ENCODE results near the gene IQUB. TPM values are rescaled to one million over a fixed set of nuclear protein-coding genes. Genes with fewer than 3 reads are reported as not detected.

Gene IQUB
- total and polyA plus RNA-seq, 2 donors (not counting 3 experiments of a cell fraction or from before 2014, with no cell fraction given) = 0.01 TPM; not detected in 1

- Histone ChIP-seq H2AFZ (ENCODE audit: low read depth, low read length) (no peak overlapping the region), H3K9ac (replicated peaks; ENCODE audit: extremely low read depth, insufficient read depth, low read length) (no peak overlapping the region), H3K4me2 (ENCODE audit: insufficient read depth, low read length) (no peak overlapping the region), H3K9me3 (replicated peaks; ENCODE audit: control insufficient read depth, insufficient read depth, low read length) (no peaks in the 10 kb centered on the region), H3K36me3 (ENCODE audit: control insufficient read depth in 2 of 2, extremely low read depth in 1 of 2, insufficient read depth in 2 of 2, low read length in 2 of 2) (no peaks in the 10 kb centered on the region), H4K20me1 (replicated peaks; ENCODE audit: control insufficient read depth, extremely low read depth, insufficient read depth, low read length) (no peaks in the 10 kb centered on the region), H3K27me3 (ENCODE audit: control insufficient read depth in 2 of 2, insufficient read depth in 2 of 2, low read length in 2 of 2) (peaks cover 0 to 10% of the 10 kb centered on the region in 2 experiments), H3K79me2 (ENCODE audit: control insufficient read depth, insufficient read depth, low read length) (no peaks in the 10 kb centered on the region), H3K4me3 (replicated peaks in 1 of 3; ENCODE audit: insufficient read depth in 1 of 3, low read depth in 1 of 3, low read length in 3 of 3) (no peak overlapping the region), H3K9me1 (replicated peaks; ENCODE audit: control insufficient read depth, extremely low read depth, insufficient read depth, low read length) (no peaks in the 10 kb centered on the region), H3K4me1 (ENCODE audit: control insufficient read depth, extremely low read depth, insufficient read depth, low read length) (no peaks in the 10 kb centered on the region), H3K27ac (ENCODE audit: insufficient read depth, low read depth, low read length) (no peak overlapping the region)
- intact Hi-C loops (cut with micrococcal nuclease) (no loop called here), dilution Hi-C loops (cut with MboI; ENCODE audit: extremely low pct_ligation_motif_present, low sequenced_read_pairs) (no loop called here)
- POLR2A ChIA-PET = no interaction called here
- FAIRE-seq = no peak
- CTCF ChIA-PET = interaction anchor here (1.3 to 1.5 kb wide), 2 partner anchors 8 to 9 kb away, joined by 4 to 8 read pairs; no protein-coding TSS in a partner anchor
- BruUV-seq (replicated peaks) = no TSS peak
- no peak for DNase-seq (ENCODE audit: low read depth, low spot score)
- no peak for TF ChIP-seq POLR2AphosphoS5 (IDR thresholded peaks at IDR 0.05; ENCODE audit: insufficient read depth, low read depth, low read length)
- TF ChIP-seq JUN (IDR thresholded peaks at IDR 0.05; ENCODE audit: borderline replicate concordance, insufficient read depth, insufficient read length, low read depth) = no peak
- no peak for TF ChIP-seq POLR2A (IDR thresholded peaks at IDR 0.05; ENCODE audit: low read depth, low read length)
- no peak for TF ChIP-seq EZH2 (IDR thresholded peaks at IDR 0.05; ENCODE audit: borderline replicate concordance, low read depth, low read length, severe bottlenecking)
These were observed 49.2 kb downstream of the IQUB start for GRCh38 chr7:123485187-123485586.

GRCh38 chr7:123484199-123484598 lies 50.2 kb downstream of the IQUB start:
- dilution Hi-C loops (cut with MboI; ENCODE audit: extremely low pct_ligation_motif_present, low sequenced_read_pairs) = no loop called here
- no TSS peak for BruUV-seq (replicated peaks)
- no peak for TF ChIP-seq JUN (IDR thresholded peaks at IDR 0.05; ENCODE audit: borderline replicate concordance, insufficient read depth, insufficient read length, low read depth)
- TF ChIP-seq POLR2AphosphoS5 (IDR thresholded peaks at IDR 0.05; ENCODE audit: insufficient read depth, low read depth, low read length) = no peak
- no peak for TF ChIP-seq MYC (IDR thresholded peaks at IDR 0.05; ENCODE audit: low read depth, low read length)
- TF ChIP-seq POLR2A (IDR thresholded peaks at IDR 0.05; ENCODE audit: low read depth, low read length) = no peak
- TF ChIP-seq GATA2 (IDR thresholded peaks at IDR 0.05; ENCODE audit: insufficient read depth, insufficient read length, low read depth, low read length) = no peak
- no peak for TF ChIP-seq FOS (IDR thresholded peaks at IDR 0.05; ENCODE audit: borderline replicate concordance, insufficient read depth, low read length)
- no peak for TF ChIP-seq EZH2 (IDR thresholded peaks at IDR 0.05; ENCODE audit: borderline replicate concordance, low read depth, low read length, severe bottlenecking)
- TF ChIP-seq CTCF (IDR thresholded peaks at IDR 0.05; ENCODE audit: extremely low read depth in 1 of 2, insufficient read depth in 1 of 2, low read depth in 1 of 2, low read length in 2 of 2) = no peak
- TF ChIP-seq MAX (IDR thresholded peaks at IDR 0.05; ENCODE audit: insufficient read depth, insufficient read length) = no peak

More at GRCh38 chr7:123484199-123484598, 50.2 kb downstream of the IQUB start:
- no peak overlapping the region for H3K9ac ChIP-seq (replicated peaks; ENCODE audit: extremely low read depth, insufficient read depth, low read length)
- no peak overlapping the region for H3K4me3 ChIP-seq (replicated peaks in 1 of 3; ENCODE audit: insufficient read depth in 1 of 3, low read depth in 1 of 3, low read length in 3 of 3)
- FAIRE-seq (no peak), DNase-seq (ENCODE audit: low read depth, low spot score) (no peak)
- POLR2A ChIA-PET = no interaction called here
- no peaks in the 10 kb centered on the region for H3K9me3 ChIP-seq (replicated peaks; ENCODE audit: control insufficient read depth, insufficient read depth, low read length)
- H3K79me2 ChIP-seq (ENCODE audit: control insufficient read depth, insufficient read depth, low read length) = no peaks in the 10 kb centered on the region
- no peak overlapping the region for H3K27ac ChIP-seq (ENCODE audit: insufficient read depth, low read depth, low read length)
- H4K20me1 ChIP-seq (replicated peaks; ENCODE audit: control insufficient read depth, extremely low read depth, insufficient read depth, low read length) = no peaks in the 10 kb centered on the region
- H2AFZ ChIP-seq (ENCODE audit: low read depth, low read length) = no peak overlapping the region
- H3K27me3 ChIP-seq (ENCODE audit: control insufficient read depth in 2 of 2, insufficient read depth in 2 of 2, low read length in 2 of 2) = peaks cover 0 to 10% of the 10 kb centered on the region in 2 experiments
- H3K9me1 ChIP-seq (replicated peaks; ENCODE audit: control insufficient read depth, extremely low read depth, insufficient read depth, low read length) = no peaks in the 10 kb centered on the region
- H3K36me3 ChIP-seq (ENCODE audit: control insufficient read depth in 2 of 2, extremely low read depth in 1 of 2, insufficient read depth in 2 of 2, low read length in 2 of 2) = no peaks in the 10 kb centered on the region
- CTCF ChIA-PET = interaction anchor here (1.3 to 1.5 kb wide), 2 partner anchors 9 to 10 kb away, joined by 4 to 8 read pairs; no protein-coding TSS in a partner anchor
- intact Hi-C loops (cut with micrococcal nuclease) = no loop called here
- no peaks in the 10 kb centered on the region for H3K4me1 ChIP-seq (ENCODE audit: control insufficient read depth, extremely low read depth, insufficient read depth, low read length)
- H3K4me2 ChIP-seq (ENCODE audit: insufficient read depth, low read length) = no peak overlapping the region

All from endothelial cell of umbilical vein (primary cell).